Lower lobe of right lung (tissue), 2 donors: Measurements from ENCODE around the gene RBM44. TPM values are rescaled to one million over a fixed set of nuclear protein-coding genes. Genes with fewer than 3 reads are reported as not detected.
"Not testable (repeated sequence)": the region's sequence is repeated elsewhere in the genome, so short reads cannot be mapped to it uniquely, and the experiment has no call there.

ENCODE experiments used
- ATAC-seq, 2 donors: fragments of 200-7000 bp; cut with Tn5 transposase; one replicate each; pipeline ENCODE4 v1.9.1; 2020 to 2022; ENCODE audit warnings: mild to moderate bottlenecking in 2 of 2, moderate library complexity in 2 of 2
- DNase-seq: peaks from one replicate; pipeline ENCODE4 v3.0.0-alpha.2; 2020
- H3K27ac ChIP-seq: fragments of 200-600 bp; one replicate; pipeline ENCODE4 v1.8.0; 2022
- H3K27me3 ChIP-seq: fragments of 200-600 bp; one replicate; pipeline ENCODE4 v1.8.0; 2022; ENCODE audit warnings: low read depth
- H3K36me3 ChIP-seq: fragments of 200-600 bp; one replicate; pipeline ENCODE4 v1.8.0; 2022; ENCODE audit warnings: mild to moderate bottlenecking
- H3K4me1 ChIP-seq: fragments of 200-600 bp; one replicate; pipeline ENCODE4 v1.8.0; 2022
- H3K4me3 ChIP-seq: fragments of 200-600 bp; one replicate; pipeline ENCODE4 v1.8.0; 2022; ENCODE audit warnings: mild to moderate bottlenecking
- H3K9me3 ChIP-seq: fragments of 200-600 bp; one replicate; pipeline ENCODE4 v1.8.0; 2022
- CTCF ChIP-seq: fragments of 200-600 bp; IDR thresholded peaks from one replicate; pipeline ENCODE4 v1.8.0; 2022; ENCODE audit warnings: antibody characterized with exemption, mild to moderate bottlenecking
- intact Hi-C: fragments of 100-400 bp; cut with DNase I; formaldehyde crosslinking; loops from one replicate; pipeline ENCODE4 v1.11.0; 2022
- total RNA-seq: library from RNA; stranded (reverse); fragmentation: NEBNext Ultra II Directional; extraction: Animal tissue kit (Norgen Biotek cat#: 25700); gene quantifications from one replicate; pipeline ENCODE4 v1.2.1, GENCODE V29; 2021
- donor health status: DM: no; HTN: yes; CAD: no; lungs with severe emphysema.

The RBM44 gene
- total RNA-seq, 1 donor from 2014 or later: 0.59 TPM

DNA sequence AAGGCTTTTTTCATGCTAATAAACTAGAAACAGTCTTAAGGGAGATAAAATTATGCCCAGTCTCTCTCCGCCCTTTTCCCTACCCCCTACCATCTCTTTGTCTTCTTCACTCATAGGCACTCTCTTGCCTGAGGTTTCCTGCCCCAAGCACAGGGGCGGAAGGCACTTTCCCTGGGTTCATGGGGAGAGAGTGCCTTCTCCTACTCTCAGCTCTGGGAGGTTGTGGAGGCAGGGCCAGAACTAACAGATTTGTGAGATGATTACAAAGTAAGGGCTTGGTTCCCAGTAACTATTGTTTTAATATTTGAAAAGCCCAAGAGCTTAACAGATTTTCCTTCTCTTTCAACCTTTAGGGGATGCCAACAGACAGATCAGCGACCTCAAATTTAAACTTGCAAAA lies 26.1 kb upstream of the RBM44 start:
- ATAC-seq (no peak), DNase-seq (no peak)
- no peak for TF ChIP-seq CTCF
- Histone ChIP-seq H3K27me3 (no peaks in the 10 kb centered on the region), H3K27ac (no peak overlapping the region), H3K4me3 (no peak overlapping the region), H3K9me3 (no peaks in the 10 kb centered on the region), H3K4me1 (no peaks in the 10 kb centered on the region), H3K36me3 (peaks cover 86% of the 10 kb centered on the region)
- intact Hi-C loops: no loop called here

DNA sequence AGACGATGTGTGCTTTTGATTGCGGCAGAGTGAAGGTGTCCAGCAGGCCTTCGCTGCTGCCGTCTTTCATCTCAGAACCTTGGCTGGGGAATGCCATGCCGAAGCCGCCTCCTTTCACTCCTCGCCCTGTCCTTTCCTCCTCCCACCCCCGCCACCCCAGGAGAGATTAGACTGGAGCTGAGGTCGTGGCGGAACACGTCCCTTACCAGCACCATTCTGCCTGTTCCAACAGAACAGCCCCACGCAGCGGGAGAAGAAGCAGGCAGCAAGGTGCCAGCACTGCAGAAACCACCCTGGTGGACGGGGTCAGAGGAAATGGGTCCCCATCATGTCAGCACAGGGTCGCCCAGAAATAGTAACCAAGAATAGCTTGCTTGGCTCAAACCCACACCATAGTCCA lies 24.8 kb upstream of the RBM44 start:
- Histone ChIP-seq H3K4me3 (no peak overlapping the region), H3K27me3 (no peaks in the 10 kb centered on the region), H3K36me3 (peaks cover 96% of the 10 kb centered on the region), H3K27ac (no peak overlapping the region), H3K9me3 (no peaks in the 10 kb centered on the region), H3K4me1 (no peaks in the 10 kb centered on the region)
- DNase-seq (no peak), ATAC-seq (no peak)
- TF ChIP-seq CTCF: no peak
- intact Hi-C loops: no loop called here

GRCh38 chr2:237774811-237775553 lies 23.6 kb upstream of the RBM44 start:
- no peaks in the 10 kb centered on the region for H3K4me1 ChIP-seq
- intact Hi-C loops: no loop called here
- no peaks in the 10 kb centered on the region for H3K27me3 ChIP-seq
- ATAC-seq (peak; percentile 85 to 92), DNase-seq (peak; percentile 54)
- H3K27ac ChIP-seq: no peak overlapping the region
- no peaks in the 10 kb centered on the region for H3K9me3 ChIP-seq
- no peak overlapping the region for H3K4me3 ChIP-seq
- peaks cover 96% of the 10 kb centered on the region for H3K36me3 ChIP-seq
- peak; percentile 57 for TF ChIP-seq CTCF

- intact Hi-C loops: no loop called here
- ATAC-seq: no peak
- Histone ChIP-seq H3K27me3 (no peaks in the 10 kb centered on the region), H3K9me3 (no peaks in the 10 kb centered on the region), H3K36me3 (peaks cover 79% of the 10 kb centered on the region), H3K4me1 (no peaks in the 10 kb centered on the region), H3K27ac (no peak overlapping the region), H3K4me3 (no peak overlapping the region)
- no peak for DNase-seq
- no peak for TF ChIP-seq CTCF
Observed at GRCh38 chr2:237779521-237779920, 19.1 kb upstream of the RBM44 start.

- no peak overlapping the region for H3K27ac ChIP-seq
- H3K36me3 ChIP-seq: peaks cover 54% of the 10 kb centered on the region
- TF ChIP-seq CTCF: no peak
- H3K4me1 ChIP-seq: no peaks in the 10 kb centered on the region
- H3K9me3 ChIP-seq: peaks cover 8% of the 10 kb centered on the region
- H3K27me3 ChIP-seq: no peaks in the 10 kb centered on the region
- DNase-seq (no peak), ATAC-seq (peak in 1 of 2 donors; percentile 40)
- H3K4me3 ChIP-seq: no peak overlapping the region
- intact Hi-C loops: no loop called here
Observed at GRCh38 chr2:237782181-237782580, 16.4 kb upstream of the RBM44 start.

DNA sequence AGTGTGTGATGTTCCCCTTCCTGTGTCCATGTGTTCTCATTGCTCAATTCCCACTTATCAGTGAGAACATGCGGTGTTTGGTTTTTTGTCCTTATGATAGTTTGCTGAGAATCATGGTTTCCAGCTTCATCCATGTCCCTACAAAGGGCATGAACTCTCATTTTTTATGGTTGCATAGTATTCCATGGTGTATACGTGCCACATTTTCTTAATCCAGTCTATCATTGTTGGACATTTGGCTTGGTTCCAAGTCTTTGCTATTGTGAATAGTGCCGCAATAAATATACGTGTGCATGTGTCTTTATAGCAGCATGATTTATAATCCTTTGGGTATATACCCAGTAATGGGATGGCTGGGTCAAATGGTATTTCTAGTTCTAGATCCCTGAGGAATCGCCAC lies 14.9 kb upstream of the RBM44 start:
- H3K4me1 ChIP-seq, H3K27me3 ChIP-seq, H3K27ac ChIP-seq, intact Hi-C loops, H3K9me3 ChIP-seq, DNase-seq, H3K4me3 ChIP-seq, ATAC-seq: not testable (repeated sequence)
- H3K36me3 ChIP-seq: peaks cover 40% of the 10 kb centered on the region
